HepG2 (cell line): Measurements from ENCODE around the gene RASSF8.

ENCODE experiments used
- AKAP8 ChIP-seq: sonication (generic); formaldehyde crosslinking; IDR thresholded peaks from 2 replicates; pipeline ENCODE4 v1.5.1; 2020; ENCODE audit warnings: mild to moderate bottlenecking, missing genetic modification reagents
- CTCF ChIP-seq: sonication (generic); formaldehyde crosslinking; IDR thresholded peaks from 2 replicates; pipeline ENCODE4 v1.5.0; 2020; ENCODE audit warnings: mild to moderate bottlenecking, missing genetic modification reagents, moderate library complexity
- EEA1 ChIP-seq: sonication (generic); formaldehyde crosslinking; IDR thresholded peaks from 2 replicates; pipeline ENCODE4 v1.5.1; 2020; ENCODE audit warnings: mild to moderate bottlenecking, missing genetic modification reagents, borderline replicate concordance
- HNRNPLL ChIP-seq: fragments of 200-400 bp; formaldehyde crosslinking; IDR thresholded peaks from 2 replicates; pipeline ENCODE4 v1.6.1; 2017; ENCODE audit warnings: mild to moderate bottlenecking, low read depth, low read length; ENCODE audit not compliant: poor library complexity, severe bottlenecking
- RFX3 ChIP-seq: IDR thresholded peaks from 2 replicates; pipeline ENCODE4 v1.6.1; 2016; ENCODE audit warnings: missing biosample characterization, missing genetic modification reagents
- ZMAT5 ChIP-seq: sonication (generic); formaldehyde crosslinking; IDR thresholded peaks from 2 replicates; pipeline ENCODE4 v1.5.0; 2020; ENCODE audit warnings: mild to moderate bottlenecking, low read depth, missing genetic modification reagents, borderline replicate concordance

- no peak for TF ChIP-seq ZMAT5
- TF ChIP-seq HNRNPLL = no peak
- no peak for TF ChIP-seq CTCF (CRISPR knock-in tag)
- TF ChIP-seq RFX3 (CRISPR knock-in tag) = no peak
- TF ChIP-seq EEA1 (CRISPR knock-in tag) = no peak
- no peak for TF ChIP-seq AKAP8 (CRISPR knock-in tag)
Measured at GRCh38 chr12:26007566-26007965, 49.1 kb downstream of the RASSF8 start.
